ENCODE measurements around the gene AP2S1.
"Not testable (repeated sequence)": the region's sequence is repeated elsewhere in the genome, so short reads cannot be mapped to it uniquely, and the experiment has no call there.

Gene AP2S1

GRCh38 chr19:46809534-46810272, 40.9 kb downstream of the AP2S1 start:
- H3K27ac ChIP-seq: no peak overlapping the region

DNA sequence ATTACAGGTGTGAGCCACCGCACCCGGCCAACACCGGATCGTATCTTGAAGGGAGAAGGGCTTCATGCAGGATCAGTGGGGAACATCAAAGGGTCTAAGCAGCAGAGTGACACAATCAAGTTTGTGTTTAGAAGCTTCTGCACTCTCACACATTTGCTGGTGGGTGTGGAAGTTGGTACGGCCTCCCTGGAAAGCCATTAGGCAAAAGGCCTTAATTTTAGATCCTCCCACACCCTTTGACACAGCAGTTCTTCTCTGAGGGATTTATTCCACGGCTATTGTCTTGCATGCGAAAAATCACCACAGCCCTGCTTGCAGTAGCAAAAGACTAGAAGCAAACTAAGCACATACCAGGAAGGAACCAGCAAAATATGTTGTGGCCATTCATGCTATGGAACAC, 44.0 kb downstream of the AP2S1 start:
- H3K4me3 ChIP-seq (IDR thresholded peaks at IDR 0.05; ENCODE audit: insufficient read depth, low read depth, low read length): no peak overlapping the region
- no peaks in the 10 kb centered on the region for H3K4me1 ChIP-seq (ENCODE audit: low read depth, poor library complexity, severe bottlenecking)
- H3K27ac ChIP-seq: no peak overlapping the region
- H3K27me3 ChIP-seq (ENCODE audit: insufficient read depth, low read depth): no peaks in the 10 kb centered on the region
- no peaks in the 10 kb centered on the region for H3K36me3 ChIP-seq (ENCODE audit: insufficient read depth)
- TF ChIP-seq, protein P1, sequence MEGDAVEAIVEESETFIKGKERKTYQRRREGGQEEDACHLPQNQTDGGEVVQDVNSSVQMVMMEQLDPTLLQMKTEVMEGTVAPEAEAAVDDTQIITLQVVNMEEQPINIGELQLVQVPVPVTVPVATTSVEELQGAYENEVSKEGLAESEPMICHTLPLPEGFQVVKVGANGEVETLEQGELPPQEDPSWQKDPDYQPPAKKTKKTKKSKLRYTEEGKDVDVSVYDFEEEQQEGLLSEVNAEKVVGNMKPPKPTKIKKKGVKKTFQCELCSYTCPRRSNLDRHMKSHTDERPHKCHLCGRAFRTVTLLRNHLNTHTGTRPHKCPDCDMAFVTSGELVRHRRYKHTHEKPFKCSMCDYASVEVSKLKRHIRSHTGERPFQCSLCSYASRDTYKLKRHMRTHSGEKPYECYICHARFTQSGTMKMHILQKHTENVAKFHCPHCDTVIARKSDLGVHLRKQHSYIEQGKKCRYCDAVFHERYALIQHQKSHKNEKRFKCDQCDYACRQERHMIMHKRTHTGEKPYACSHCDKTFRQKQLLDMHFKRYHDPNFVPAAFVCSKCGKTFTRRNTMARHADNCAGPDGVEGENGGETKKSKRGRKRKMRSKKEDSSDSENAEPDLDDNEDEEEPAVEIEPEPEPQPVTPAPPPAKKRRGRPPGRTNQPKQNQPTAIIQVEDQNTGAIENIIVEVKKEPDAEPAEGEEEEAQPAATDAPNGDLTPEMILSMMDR (conservative IDR thresholded peaks at IDR 0.05; ENCODE audit: low read depth, low read length): no peak
- H3K79me2 ChIP-seq (ENCODE audit: insufficient read depth, low read depth): no peaks in the 10 kb centered on the region
- no peak overlapping the region for H3K4me2 ChIP-seq
- H3K9ac ChIP-seq: no peak overlapping the region
- H2AFZ ChIP-seq (ENCODE audit: low read depth): no peak overlapping the region
- H4K20me1 ChIP-seq (ENCODE audit: insufficient read depth): no peaks in the 10 kb centered on the region

More at GRCh38 chr19:46809534-46810272, 40.9 kb downstream of the AP2S1 start:
- no peak overlapping the region for H3K4me3 ChIP-seq (IDR thresholded peaks at IDR 0.05; ENCODE audit: insufficient read depth, low read depth, low read length)
- no peaks in the 10 kb centered on the region for H4K20me1 ChIP-seq (ENCODE audit: insufficient read depth)
- no peak overlapping the region for H3K4me2 ChIP-seq
- no peak overlapping the region for H3K9ac ChIP-seq
- no peaks in the 10 kb centered on the region for H3K36me3 ChIP-seq (ENCODE audit: insufficient read depth)
- no peaks in the 10 kb centered on the region for H3K27me3 ChIP-seq (ENCODE audit: insufficient read depth, low read depth)
- H3K79me2 ChIP-seq (ENCODE audit: insufficient read depth, low read depth): no peaks in the 10 kb centered on the region
- H2AFZ ChIP-seq (ENCODE audit: low read depth): no peak overlapping the region
- TF ChIP-seq, protein P1 (conservative IDR thresholded peaks at IDR 0.05; ENCODE audit: low read depth, low read length): no peak
- no peaks in the 10 kb centered on the region for H3K4me1 ChIP-seq (ENCODE audit: low read depth, poor library complexity, severe bottlenecking)

DNA sequence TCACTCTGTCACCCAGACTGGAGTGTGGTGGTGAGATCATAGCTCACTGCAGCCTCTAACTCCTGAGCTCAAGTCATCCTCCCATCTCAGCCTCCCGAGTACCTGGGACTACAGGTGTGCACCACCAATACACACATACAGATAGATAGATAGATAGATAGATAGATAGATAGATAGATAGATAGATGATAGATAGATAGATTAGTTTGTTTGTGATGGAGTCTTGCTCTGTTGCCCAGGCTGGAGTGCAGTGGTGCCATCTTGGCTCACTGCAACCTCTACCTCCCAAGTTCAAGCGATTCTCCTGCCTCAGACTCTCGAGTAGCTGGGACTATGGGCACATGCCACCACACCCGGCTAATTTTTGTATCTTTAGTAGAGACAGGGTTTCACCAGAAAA, 46.2 kb downstream of the AP2S1 start:
- not testable (repeated sequence) for H3K4me1 ChIP-seq (ENCODE audit: low read depth, poor library complexity, severe bottlenecking)

DNA sequence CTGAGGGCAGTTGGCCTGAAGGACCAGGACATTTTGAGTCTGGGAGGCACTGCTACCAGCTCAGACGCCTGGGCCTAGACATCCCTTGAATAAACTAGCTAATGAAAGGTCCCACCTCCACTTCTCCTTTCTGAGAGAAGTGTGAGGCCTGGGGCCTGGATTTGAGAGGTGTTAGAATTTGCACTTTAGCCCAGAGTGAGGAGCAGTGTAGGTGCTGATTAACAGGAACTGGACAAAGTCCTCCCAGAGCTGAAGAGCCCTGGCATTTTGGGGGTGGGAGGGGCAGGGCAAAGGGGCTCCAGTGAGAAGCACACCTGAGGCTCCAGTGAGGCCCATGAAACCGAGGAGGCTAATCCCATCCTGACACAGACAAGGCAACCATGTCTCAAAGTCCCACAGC, 47.1 kb downstream of the AP2S1 start:
- Histone ChIP-seq H3K4me3 (IDR thresholded peaks at IDR 0.05; ENCODE audit: insufficient read depth, low read depth, low read length) (no peak overlapping the region), H3K36me3 (ENCODE audit: insufficient read depth) (no peaks in the 10 kb centered on the region), H3K4me2 (no peak overlapping the region), H3K4me1 (ENCODE audit: low read depth, poor library complexity, severe bottlenecking) (no peaks in the 10 kb centered on the region), H4K20me1 (ENCODE audit: insufficient read depth) (no peaks in the 10 kb centered on the region), H3K27ac (no peak overlapping the region), H3K79me2 (ENCODE audit: insufficient read depth, low read depth) (no peaks in the 10 kb centered on the region), H3K27me3 (ENCODE audit: insufficient read depth, low read depth) (no peaks in the 10 kb centered on the region), H3K9ac (no peak overlapping the region), H2AFZ (ENCODE audit: low read depth) (no peak overlapping the region)
- TF ChIP-seq, protein P1 (conservative IDR thresholded peaks at IDR 0.05; ENCODE audit: low read depth, low read length): no peak

More for the DNA sequence above, 46.2 kb downstream of the AP2S1 start:
- H3K9ac ChIP-seq; H2AFZ ChIP-seq (ENCODE audit: low read depth); H3K27ac ChIP-seq; H3K79me2 ChIP-seq (ENCODE audit: insufficient read depth, low read depth); H3K27me3 ChIP-seq (ENCODE audit: insufficient read depth, low read depth); H3K4me2 ChIP-seq; H4K20me1 ChIP-seq (ENCODE audit: insufficient read depth); H3K36me3 ChIP-seq (ENCODE audit: insufficient read depth); H3K4me3 ChIP-seq (IDR thresholded peaks at IDR 0.05; ENCODE audit: insufficient read depth, low read depth, low read length): not testable (repeated sequence)

DNA sequence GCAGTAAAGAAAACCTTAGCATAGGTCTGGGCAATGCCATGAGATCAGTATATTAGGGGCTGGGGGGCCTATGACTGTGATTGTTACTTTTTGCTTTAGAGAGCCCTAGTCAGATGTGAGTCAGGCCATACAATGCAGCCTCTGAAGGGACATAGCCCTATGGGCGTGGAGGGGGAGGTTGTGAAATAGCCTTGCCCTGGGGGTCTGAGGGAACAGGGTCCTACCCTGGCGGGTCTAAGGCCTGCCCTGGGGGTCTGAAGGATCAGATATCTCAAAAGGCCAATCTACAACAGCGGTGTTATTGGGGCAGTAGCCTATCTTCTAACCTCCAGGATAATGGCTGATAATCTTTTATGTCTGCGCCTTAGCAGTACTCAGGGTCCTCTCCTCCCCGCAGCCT, 48.5 kb downstream of the AP2S1 start:
- Histone ChIP-seq H2AFZ (ENCODE audit: low read depth) (no peak overlapping the region), H3K4me2 (no peak overlapping the region), H3K4me1 (ENCODE audit: low read depth, poor library complexity, severe bottlenecking) (no peaks in the 10 kb centered on the region), H4K20me1 (ENCODE audit: insufficient read depth) (no peaks in the 10 kb centered on the region), H3K4me3 (IDR thresholded peaks at IDR 0.05; ENCODE audit: insufficient read depth, low read depth, low read length) (no peak overlapping the region), H3K27me3 (ENCODE audit: insufficient read depth, low read depth) (no peaks in the 10 kb centered on the region), H3K36me3 (ENCODE audit: insufficient read depth) (no peaks in the 10 kb centered on the region), H3K27ac (no peak overlapping the region), H3K79me2 (ENCODE audit: insufficient read depth, low read depth) (no peaks in the 10 kb centered on the region), H3K9ac (no peak overlapping the region)
- TF ChIP-seq, protein P1 (conservative IDR thresholded peaks at IDR 0.05; ENCODE audit: low read depth, low read length): no peak
